Stimulated activated CD8-positive, alpha-beta memory T cell treated with anti-CD3 and anti-CD28 coated beads, Interleukin-15, amount 100 ng/mL, for 24 hours (primary cell): ENCODE results near the gene P2RY14.
"Not testable (repeated sequence)": the region's sequence is repeated elsewhere in the genome, so short reads cannot be mapped to it uniquely, and the experiment has no call there.

Experiments
- DNase-seq: peaks from one replicate; pipeline ENCODE4 v3.0.0-alpha.2; 2020; ENCODE audit warnings: low read depth

The P2RY14 gene

DNA sequence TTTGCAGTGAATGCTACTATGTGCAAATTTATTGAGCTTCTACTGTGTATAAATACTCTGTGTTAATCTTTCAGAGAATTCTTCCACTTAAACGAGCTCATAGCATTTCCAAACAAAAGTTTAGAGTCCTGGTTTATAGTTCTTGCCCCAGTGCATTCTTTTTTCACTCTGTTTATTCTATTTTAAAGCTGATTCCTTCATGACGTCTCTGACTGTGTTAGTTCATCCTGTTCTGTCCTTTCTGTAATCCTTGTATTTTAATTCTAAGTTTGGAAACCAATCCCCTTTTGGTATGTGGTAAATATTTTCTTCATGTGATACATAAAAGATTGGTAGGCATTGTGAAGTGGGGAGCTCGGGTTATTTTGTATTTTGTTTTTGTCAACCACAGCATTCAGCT, 18.7 kb downstream of the P2RY14 start:
- DNase-seq: no peak

DNA sequence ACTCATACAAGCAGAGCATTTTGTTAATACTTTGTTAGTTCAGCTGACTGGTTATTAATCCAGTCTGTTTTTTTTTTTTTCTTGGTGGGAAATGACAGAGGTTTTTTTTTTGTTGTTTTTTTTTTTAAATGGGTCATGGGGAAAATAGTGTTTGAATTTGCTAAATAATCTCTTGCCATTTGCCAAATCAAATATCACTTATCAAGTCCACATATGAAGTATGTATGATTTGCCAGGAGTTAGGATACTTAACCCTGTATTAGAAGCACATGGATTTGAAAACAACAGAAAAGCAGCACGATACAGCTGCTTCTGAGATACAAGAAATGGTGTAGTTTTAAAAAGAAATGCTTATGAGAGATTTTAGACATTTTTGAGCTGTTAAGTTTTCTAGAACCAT, 21.6 kb downstream of the P2RY14 start:
- no peak for DNase-seq

DNA sequence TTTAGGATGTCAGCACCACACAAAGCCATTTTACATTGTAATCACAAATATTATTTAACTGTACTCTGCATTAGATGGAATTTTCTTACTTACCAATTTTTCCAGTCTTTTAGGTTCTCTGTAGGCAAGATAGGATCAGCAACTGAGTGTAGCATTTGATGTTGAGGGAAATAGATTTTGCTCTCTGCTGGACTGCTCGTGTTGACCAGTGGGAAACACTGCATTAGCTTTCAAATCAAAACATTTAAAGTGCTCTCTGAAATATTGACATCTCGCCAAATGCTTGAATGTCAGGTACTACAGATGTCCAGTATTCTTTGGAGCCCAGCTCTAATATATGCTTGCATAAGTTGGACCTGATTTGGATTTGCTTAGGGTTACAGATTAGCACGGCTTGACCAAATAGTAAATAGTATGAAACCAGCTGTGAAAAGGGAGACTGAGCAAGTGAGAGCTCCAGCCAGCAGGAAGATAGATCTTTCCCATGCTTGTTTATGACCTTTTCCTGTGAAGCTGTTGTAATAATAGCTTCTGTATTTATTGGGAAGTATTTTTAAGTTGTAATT, 29.5 kb downstream of the P2RY14 start:
- DNase-seq: no peak

DNA sequence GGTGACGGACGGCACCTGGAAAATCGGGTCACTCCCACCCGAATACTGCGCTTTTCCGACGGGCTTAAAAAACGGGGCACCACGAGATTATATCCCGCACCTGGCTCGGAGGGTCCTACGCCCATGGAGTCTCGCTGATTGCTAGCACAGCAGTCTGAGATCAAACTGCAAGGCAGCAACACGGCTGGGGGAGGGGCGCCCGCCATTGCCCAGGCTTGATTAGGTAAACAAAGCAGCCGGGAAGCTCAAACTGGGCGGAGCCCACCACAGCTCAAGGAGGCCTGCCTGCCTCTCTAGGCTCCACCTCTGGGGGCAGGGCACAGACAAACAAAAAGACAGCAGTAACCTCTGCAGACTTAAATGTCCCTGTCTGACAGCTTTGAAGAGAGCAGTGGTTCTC, 36.3 kb downstream of the P2RY14 start:
- not testable (repeated sequence) for DNase-seq

DNA sequence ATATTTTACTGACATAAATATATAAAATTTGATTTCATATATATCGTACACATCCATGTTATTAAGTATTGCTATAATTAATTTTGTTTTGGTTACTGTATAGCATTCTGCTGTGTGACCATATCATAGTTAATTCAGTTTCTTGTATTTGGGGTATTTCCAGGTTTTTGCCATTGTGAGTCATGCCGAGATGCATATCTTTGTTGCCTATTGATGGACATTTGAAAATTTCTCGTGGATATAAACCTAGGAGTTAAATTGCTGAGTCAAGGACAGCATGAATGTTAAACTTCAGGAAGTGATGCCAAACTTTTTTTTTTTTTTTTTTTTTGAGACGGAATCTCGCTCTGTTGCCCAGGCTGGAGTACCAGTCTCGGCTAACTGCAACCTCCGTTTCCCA, 41.6 kb downstream of the P2RY14 start:
- DNase-seq: no peak

DNA sequence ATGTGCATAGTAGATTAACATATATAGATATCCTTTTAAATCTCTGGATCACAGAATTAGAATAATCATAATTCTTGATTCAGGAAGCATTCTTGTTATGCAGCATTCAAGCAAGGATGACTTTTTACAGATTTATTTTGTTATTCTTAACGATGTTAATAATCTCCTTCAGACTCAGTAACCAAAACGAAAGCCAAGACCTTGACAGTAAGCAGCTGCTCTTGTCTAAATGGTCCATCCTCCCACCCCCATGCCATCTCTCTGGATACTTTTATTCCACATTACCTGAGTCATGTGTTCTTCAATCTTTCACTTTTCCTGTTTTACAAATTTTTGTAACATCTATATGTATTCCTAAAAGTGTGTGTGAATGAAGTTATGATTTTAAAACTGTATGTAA, 42.0 kb downstream of the P2RY14 start:
- DNase-seq: no peak

DNA sequence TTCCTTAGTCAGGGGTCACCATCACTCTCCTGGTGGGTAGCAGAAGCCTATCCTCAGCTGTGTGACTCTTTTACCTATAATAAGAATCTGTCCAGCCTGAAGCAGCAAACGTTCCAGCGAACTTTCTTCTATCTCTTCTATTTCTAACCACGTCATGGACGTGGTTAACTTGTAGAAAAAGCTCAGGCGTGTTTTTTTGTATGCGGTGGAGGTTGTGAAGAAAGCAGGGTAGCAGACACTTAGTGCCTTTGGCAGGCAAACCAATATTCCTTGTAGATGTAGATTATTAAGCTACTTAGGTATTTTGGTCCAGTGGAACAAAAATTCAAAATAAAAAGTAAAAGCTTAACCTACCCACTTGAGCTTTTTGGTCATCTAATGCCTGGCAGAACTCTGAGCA, 43.5 kb downstream of the P2RY14 start:
- DNase-seq: no peak

DNA sequence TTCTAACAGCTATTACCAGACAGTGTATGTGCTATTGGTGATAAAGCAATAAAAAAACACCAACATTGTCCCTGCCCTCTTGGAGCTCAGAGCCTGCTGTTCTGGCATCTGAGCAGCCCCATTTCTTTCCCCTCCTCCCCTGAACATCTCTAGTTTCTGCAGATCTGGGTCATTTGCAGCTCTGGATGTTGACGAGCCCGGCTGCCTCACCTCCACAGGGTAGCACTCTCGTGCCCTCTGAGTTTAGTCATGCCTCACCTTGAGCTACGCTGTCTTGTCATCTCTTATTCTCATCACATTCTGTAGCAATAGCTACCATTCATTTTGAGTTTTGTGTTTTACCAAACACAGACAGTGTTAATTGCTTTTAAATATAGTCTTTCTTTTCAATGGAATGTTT, 45.4 kb downstream of the P2RY14 start:
- no peak for DNase-seq

DNA sequence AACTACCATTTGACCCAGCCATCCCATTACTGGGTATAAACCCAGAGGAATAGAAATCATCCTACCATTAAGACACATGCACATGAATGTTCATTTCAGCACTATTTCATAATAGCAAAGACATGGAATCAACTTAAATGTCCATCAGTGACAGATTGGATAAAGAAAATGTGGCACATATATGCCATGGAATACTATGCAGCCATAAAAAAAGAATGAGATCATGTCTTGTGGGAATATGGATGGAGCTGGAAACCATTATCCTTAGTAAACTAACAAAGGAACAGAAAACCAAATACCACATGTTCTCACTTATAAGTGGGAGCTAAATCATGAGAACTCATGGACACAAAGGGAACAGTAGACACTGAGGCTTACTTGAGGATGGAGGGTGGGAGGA, 45.9 kb downstream of the P2RY14 start:
- DNase-seq: not testable (repeated sequence)

DNA sequence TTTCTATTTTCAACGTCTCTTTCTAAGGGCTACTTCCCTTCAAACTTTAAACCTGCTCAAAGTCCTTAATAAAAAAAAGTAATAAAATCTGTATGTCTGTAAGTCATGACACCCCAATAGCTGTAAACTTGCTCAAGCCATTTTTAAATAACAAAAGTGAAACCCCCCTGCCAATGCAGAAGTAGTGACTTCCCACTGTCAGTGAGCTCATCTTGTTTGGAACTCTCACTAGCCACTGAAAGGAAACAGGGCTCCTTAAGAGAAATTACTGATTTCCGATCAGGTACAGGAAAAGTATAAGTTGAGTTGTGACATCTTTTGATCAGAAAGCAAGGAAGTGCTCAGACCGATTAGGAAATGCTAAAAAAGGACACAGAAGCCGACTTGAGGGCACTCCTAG, 47.7 kb downstream of the P2RY14 start:
- no peak for DNase-seq

DNA sequence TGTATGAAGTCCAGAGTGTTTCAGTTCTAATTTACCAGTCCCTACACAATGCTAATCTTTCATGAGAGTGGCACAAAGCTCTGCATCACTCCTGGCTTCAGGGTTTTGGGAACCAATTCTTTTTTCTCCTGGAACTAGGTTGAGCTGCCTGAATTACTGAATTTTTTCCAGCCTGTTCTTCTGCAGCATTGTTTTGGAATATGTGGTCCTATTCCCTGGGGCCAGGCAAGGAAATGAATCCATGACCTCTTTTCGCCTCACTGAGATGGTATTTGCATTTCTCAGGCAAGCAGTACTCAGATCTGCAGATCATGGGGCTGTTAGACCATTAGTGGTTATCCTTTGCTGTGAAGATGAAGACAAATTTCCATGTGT, 49.7 kb downstream of the P2RY14 start:
- no peak for DNase-seq

DNA sequence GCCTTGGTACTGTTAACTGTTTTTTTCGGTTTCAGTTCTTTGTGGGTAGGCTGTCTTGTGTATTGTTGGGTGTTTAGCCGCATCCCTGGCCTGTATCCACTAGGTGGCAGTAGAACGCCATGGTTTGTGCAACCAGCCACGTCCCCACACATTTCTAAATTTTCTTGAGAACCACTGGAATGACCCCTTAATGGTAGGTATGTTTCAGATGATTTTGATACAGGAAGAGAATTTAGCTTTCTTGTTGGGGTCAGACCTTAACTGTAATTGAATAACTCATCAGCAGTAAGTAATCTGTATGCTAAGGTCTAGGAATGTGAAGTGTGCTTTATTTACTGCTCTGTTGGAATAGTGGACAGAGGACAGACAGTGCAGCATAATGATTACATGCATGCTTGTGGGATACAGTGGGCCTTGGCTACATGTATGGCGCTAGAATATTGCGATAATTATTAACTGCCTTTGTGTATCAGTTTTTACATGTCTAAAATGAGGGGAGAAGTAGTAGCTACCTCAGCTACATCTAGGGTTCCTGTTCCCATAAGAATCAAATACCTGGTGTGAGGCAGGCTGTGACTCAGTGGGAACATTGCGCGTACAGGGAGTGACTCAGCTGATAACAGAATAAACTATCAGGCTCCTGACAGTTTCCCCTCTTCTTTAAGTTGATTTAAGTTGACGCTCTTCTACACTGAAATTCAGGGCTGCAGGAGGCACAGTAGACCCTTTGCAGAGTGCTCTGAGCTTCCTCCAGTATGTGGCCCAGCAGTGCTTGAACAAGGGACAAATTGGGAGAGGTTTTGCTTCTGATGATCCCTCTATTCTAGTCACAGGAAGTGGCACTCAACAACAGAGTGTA, 50.3 kb downstream of the P2RY14 start:
- peak; percentile 45 for DNase-seq

DNA sequence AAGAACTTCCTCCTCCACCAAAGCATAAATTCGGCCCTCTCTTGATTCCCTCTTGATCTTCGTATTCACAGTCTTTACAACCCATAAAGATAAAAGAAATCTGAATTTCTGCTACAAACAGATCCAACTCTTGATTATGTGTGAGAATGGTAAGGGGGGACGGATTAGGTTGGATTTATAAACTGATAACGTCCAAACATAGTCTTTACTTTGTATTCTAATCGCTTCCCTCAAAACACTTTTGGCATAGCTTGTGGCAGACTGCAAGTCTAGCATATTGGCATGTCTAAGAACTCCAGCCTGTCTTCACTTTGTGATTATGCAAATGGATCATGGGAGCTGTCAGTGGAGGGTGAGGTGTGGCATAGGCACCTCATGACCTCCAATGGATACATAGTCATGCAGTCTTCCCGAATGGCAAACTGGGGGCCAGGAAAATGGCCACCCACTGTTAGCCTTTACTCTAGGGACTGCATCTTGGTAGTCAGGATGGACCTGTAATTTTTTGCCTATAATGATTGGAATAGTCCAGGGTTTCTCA, 51.0 kb downstream of the P2RY14 start:
- DNase-seq: no peak

DNA sequence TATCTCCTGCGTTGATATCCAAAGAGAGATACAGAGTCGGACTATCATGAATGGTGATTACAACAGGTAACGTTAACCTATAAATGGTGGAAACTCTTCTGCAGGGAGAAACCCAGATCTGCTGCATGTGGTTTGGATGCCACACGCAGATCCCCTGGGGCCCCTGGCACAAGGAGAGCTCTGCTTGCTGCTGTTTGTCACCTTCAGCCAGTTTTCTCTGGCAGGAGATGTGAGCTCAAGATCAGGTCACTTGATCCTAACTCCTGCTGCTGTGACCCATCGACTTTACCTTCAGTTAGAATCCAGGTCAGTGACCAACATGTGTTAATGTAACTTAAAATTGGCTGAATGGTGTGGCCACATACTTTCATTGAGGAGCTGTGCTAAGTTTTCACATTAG, 51.5 kb downstream of the P2RY14 start:
- no peak for DNase-seq

DNA sequence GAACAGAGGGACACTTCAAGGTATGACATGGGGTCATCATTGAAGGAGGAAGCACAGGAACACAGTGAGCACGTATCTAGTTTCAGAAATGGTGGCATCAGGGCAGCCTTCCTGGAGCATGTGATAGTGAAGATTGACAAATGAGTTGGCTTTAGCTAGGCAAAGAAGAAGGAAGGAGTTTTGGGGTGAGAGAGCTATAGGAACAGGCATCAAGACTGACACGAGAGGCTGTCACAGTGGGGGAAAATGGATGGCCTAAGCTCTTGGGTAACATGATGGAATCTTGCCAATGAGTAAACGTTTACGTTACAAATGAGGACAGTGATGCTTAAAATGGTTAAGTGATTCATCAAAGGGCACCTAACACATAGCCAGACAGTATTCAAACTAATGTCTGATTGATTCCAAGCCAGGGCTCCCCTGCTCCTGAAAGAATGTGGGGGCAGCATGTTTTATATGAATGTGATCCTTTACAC, 52.2 kb downstream of the P2RY14 start:
- DNase-seq: no peak

DNA sequence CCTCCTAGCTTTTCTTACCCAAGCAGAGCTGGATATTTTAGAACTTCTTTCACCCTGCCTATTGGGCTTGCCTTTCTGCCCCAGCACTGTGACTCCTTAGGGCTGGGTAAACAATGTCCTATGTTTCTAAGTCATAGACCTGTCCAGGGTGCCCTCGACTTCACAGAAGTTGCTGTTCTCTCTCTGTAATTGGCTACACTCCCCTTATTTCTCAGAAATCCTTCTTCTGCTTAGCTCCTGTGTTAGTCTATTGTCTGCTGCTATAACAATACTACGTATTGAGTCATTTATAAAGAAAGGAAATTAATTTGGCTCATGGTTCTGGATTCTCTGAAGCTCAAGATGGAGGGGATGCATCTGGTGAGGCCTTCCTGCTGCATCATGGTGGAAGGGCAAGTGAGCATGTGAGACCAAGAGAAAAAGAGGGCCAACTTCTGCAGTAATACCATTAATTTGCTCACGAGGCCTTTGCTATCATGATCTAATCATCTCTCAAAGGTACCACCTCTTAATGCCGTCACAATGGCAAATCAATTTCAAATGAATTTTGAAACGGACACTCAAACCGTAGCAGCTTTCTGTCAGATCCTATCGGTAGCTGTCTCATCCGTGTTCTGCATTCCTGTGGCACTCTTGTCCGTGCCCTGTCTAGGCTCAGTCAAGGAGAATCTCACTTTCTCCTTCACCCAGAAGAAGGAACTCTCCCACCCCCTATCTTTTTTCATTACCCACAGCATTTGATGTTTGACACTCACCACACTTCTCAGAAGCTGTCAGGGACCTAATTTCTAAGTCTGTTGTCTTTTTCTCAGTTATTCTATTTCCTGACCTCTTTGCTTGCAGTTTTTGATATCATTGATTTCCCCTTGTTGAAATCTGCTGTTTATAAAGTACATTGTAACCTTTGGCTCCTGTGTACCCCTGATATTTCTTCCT, 53.0 kb downstream of the P2RY14 start:
- no peak for DNase-seq

DNA sequence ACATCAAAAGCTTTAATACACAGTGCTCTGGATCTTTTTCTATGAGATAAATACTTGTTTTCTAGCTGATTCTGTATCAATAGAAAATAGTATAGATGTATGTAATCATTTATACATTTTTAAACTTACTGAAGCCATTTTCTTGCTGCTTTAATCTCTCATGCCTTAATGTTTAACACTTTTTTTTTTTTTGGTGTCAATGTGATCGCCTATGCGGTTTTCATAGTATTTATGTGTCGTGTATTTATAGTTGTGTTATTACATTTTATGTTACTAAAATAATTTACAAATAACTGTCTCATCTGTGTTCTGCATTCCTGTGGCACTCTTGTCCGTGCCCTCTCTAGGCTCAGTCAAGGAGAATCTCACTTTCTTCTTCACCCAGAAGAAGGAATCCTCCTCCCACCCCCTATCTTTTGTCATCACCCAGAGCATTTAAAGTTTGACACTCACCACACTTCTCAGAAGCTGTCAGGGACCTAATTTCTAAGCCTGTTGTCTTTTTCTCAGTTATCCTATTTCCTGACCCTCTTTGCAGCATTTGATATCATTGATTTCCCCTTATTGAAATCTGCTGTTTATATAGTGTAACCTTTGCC, 54.0 kb downstream of the P2RY14 start:
- DNase-seq: no peak

DNA sequence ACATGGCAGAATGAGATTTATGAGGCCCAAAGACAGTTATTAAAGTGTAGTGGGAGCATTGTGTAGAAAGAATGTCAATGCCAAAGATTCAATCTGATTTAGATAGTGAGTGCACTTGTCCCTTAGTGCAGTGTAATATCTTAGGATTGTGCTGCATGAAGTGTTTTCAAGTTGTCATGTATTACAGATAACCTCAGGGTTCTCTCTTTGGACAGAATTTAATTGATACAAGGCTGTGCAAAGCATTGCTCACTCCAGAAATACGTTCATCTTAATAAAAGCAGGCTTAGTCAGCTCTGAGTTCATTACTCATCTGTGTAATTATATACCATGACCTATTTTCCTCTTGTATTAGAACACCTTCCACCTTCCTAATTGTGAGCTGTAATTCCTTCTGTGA, 59.3 kb downstream of the P2RY14 start:
- DNase-seq: no peak

DNA sequence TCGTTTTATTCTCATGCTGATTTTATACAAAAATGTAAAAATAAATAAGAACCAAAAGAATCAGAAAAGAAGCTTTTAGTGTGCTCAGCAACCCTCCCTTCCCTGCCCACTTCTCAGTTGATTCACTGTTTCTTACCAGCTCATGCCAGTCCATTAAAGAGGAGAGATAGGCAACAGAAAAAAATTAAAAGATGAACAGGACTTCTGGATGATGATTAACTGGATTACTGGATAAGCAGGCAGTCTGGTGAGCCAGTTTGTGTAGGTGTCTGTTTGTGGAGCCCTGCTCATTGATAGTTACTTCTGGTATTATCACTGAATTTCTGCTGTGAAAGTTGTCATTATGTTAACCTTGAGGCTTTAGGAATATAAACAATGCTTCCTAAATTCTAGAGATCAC, 60.2 kb downstream of the P2RY14 start:
- DNase-seq: no peak

DNA sequence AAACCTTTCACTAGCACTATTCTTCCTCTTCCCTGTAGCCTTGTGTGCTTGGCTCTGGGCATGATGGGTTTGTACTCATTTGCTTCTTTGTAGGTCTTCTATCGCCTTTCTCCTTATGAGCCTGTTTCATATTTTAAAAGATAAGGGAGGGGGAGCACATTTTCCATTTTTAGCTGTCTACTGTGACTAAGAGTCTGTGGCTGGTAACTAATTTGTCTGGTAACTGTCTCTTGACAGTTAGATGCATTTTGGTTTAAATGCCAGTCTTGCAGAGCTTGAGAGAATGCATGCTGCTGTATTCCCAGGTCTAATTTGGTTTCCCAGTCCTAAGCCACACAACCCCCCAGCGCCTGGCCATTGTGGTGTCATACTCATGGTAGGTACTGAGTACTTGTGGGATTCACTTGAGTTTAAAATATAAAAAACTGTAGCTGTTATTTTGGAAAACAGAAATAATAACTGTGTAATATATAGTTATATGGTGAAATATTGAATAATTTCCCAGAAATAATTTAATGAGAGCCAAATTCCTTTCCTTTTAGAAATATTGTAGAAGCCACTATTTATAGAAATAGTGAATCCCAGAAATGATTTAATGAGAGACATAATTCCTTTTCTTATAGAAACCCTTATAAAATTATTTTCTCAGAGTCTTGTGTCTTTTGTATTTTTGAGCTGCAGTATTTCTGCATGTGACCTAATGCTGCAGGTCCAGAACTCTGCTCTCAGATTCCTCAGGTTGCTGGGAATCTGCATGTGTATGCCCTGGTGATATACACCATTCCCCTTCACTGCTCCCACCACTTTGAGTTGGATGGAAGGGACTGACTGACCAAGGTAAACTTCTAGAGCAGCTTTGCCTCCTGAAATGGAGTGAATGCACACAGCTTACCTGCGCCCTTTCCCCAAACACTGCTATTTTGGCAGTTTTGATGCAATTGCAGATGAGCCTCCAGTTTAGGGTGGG, 61.4 kb downstream of the P2RY14 start:
- DNase-seq: no peak

DNA sequence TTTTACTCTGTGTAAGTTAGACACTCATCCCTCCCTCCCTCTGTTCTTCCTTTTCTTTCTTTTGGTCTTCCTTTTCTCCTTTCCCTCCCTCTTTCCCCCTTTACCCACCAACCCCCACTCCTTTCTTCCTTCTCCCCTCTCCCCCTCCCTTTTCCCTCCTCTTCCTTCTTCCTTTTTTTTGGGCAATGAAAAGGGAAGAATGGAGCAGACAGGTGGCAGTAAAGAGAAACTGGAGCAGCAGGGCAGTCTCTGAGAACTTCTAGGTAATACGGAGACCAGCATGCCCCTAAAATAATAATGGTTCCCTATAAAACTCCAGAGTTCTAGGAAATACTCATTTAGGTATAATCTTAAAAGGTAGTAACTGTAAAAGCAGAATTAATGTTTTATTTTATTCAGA, 63.9 kb downstream of the P2RY14 start:
- DNase-seq: no peak
